AG04449 (cell line): ENCODE results near the gene JAZF1.

Experiments used
- CTCF ChIA-PET: fragments of 350-600 bp; formaldehyde crosslinking; extraction: SDS; loops from one replicate; lab custom pipeline; 2021; ENCODE audit warnings: antibody characterized with exemption; lab: Yijun Ruan, JAX
- POLR2A ChIA-PET: fragments of 400-600, 350-600 bp; formaldehyde crosslinking; extraction: SDS; loops from one replicate; lab custom pipeline; 2020; ENCODE audit warnings: antibody characterized with exemption, inconsistent platforms; lab: Yijun Ruan, JAX
- DNase-seq: peaks from one replicate; pipeline ENCODE4 v3.0.0-alpha.2; 2010; ENCODE audit warnings: low read depth, low spot score
- H3K4me3 ChIP-seq: 2 replicates; pipeline ENCODE4 v1.5.1; 2011; ENCODE audit warnings: low read depth, mild to moderate bottlenecking, control low read depth, low read length
- CTCF ChIP-seq: IDR thresholded peaks from one replicate; pipeline ENCODE4 v1.5.1; 2011; ENCODE audit warnings: mild to moderate bottlenecking, moderate library complexity, low read length, control low read depth, inconsistent platforms; ENCODE audit not compliant: insufficient read depth; ENCODE audit errors: missing control alignments

Gene JAZF1

GRCh38 chr7:28070297-28071055 lies 110.1 kb downstream of the JAZF1 start:
- ChIA-PET CTCF (interaction anchor here (1.1 to 18.9 kb wide), 10 partner anchors 9 to 875 kb away, joined by 3 to 258 read pairs (median 6); no protein-coding TSS in a partner anchor), POLR2A (interaction anchor here (0.9 kb wide), 1 partner anchor 149 kb away, joined by 3 read pairs; no protein-coding TSS in a partner anchor)
- no peak overlapping the region for H3K4me3 ChIP-seq
- TF ChIP-seq CTCF = no peak
- no peak for DNase-seq

- ChIA-PET POLR2A (interaction anchor here (0.9 kb wide), 1 partner anchor 150 kb away, joined by 3 read pairs; no protein-coding TSS in a partner anchor), CTCF (interaction anchor here (0.9 to 18.9 kb wide), 9 partner anchors 9 to 120 kb away, joined by 3 to 258 read pairs (median 5); no protein-coding TSS in a partner anchor)
- no peak overlapping the region for H3K4me3 ChIP-seq
- no peak for TF ChIP-seq CTCF
- DNase-seq = no peak
Measured at GRCh38 chr7:28069807-28070206, 110.8 kb downstream of the JAZF1 start.

GRCh38 chr7:28069388-28069787 lies 111.2 kb downstream of the JAZF1 start:
- H3K4me3 ChIP-seq = no peak overlapping the region
- no peak for TF ChIP-seq CTCF
- CTCF ChIA-PET = interaction anchor here (0.9 to 18.9 kb wide), 7 partner anchors 8 to 49 kb away, joined by 3 to 258 read pairs (median 8); no protein-coding TSS in a partner anchor
- POLR2A ChIA-PET = interaction anchor here (0.9 kb wide), 1 partner anchor 150 kb away, joined by 3 read pairs; no protein-coding TSS in a partner anchor
- no peak for DNase-seq

- ChIA-PET POLR2A (no interaction called here), CTCF (interaction anchor here (0.6 to 18.9 kb wide), 9 partner anchors 8 to 870 kb away, joined by 3 to 258 read pairs (median 5); no protein-coding TSS in a partner anchor)
- TF ChIP-seq CTCF = no peak
- H3K4me3 ChIP-seq = no peak overlapping the region
- DNase-seq = no peak
Measured at GRCh38 chr7:28068811-28069216, 111.8 kb downstream of the JAZF1 start.

GRCh38 chr7:28067171-28067570 lies 113.4 kb downstream of the JAZF1 start:
- no peak for DNase-seq
- ChIA-PET CTCF (interaction anchor here (0.8 to 18.9 kb wide), 3 partner anchors 15 to 28 kb away, joined by 3 to 258 read pairs (median 3); no protein-coding TSS in a partner anchor), POLR2A (no interaction called here)
- TF ChIP-seq CTCF = no peak
- H3K4me3 ChIP-seq = no peak overlapping the region

- H3K4me3 ChIP-seq = no peak overlapping the region
- no peak for DNase-seq
- POLR2A ChIA-PET = no interaction called here
- CTCF ChIA-PET = interaction anchor here (0.5 to 18.9 kb wide), 4 partner anchors 17 to 45 kb away, joined by 3 to 258 read pairs (median 4); no protein-coding TSS in a partner anchor
- no peak for TF ChIP-seq CTCF
Measured at GRCh38 chr7:28065721-28066285, 114.8 kb downstream of the JAZF1 start.
